ENCODE data around the gene CASKIN1.

GRCh38 chr16:2229091-2229490 is 32.7 kb upstream of the CASKIN1 start:
- TF ChIP-seq CTCF (IDR thresholded peaks at IDR 0.05; ENCODE audit: borderline replicate concordance, extremely low read depth, low read length, poor library complexity, severe bottlenecking) (no peak), EZH2 (IDR thresholded peaks at IDR 0.05; ENCODE audit: borderline replicate concordance, low read depth, low read length, severe bottlenecking) (no peak)

Measured in DND-41 (cell line).